A673 (cell line): ENCODE data around the gene CORO7. TPM values are rescaled to one million over a fixed set of nuclear protein-coding genes. Genes with fewer than 3 reads are reported as not detected.

Source experiments
- BruUV-seq: library from RNA; stranded (reverse); fragments of 400-500 nt; replicated peaks from 2 replicates; lab custom pipeline; 2021; lab: Mats Ljungman, UMichigan
- CTCF ChIA-PET: fragments of 300-600 bp; sonication (Branson Sonifier 250); formaldehyde crosslinking; loops from one replicate; lab custom pipeline; 2022; ENCODE audit warnings: antibody characterized with exemption; lab: Charles Lee
- POLR2A ChIA-PET: fragments of 300-600 bp; sonication (Branson Sonifier 250); formaldehyde crosslinking; loops from one replicate; lab custom pipeline; 2022; ENCODE audit warnings: antibody characterized with exemption; ENCODE audit not compliant: low non-redundant PET; lab: Charles Lee
- DNase-seq: peaks from one replicate; pipeline ENCODE4 v3.0.0-alpha.2; 2015; ENCODE audit warnings: low spot score
- H3K27ac ChIP-seq: fragments of 200-600 bp; sonication (generic); 2 replicates; pipeline ENCODE4 v1.5.1; 2016; ENCODE audit warnings: mixed run types, low read depth, mild to moderate bottlenecking, mixed read lengths, antibody characterized with exemption, low read length; ENCODE audit not compliant: poor library complexity, severe bottlenecking
- H3K27me3 ChIP-seq: fragments of 200-600 bp; sonication (generic); replicated peaks from 2 replicates; pipeline ENCODE4 v1.6.1; 2017; ENCODE audit warnings: mixed run types, low read depth, mild to moderate bottlenecking, mixed read lengths, antibody characterized with exemption, low read length; ENCODE audit not compliant: insufficient read depth, poor library complexity
- H3K36me3 ChIP-seq: fragments of 200-600 bp; sonication (generic); 2 replicates; pipeline ENCODE4 v1.6.1; 2016; ENCODE audit warnings: mixed run types, mild to moderate bottlenecking, mixed read lengths, antibody characterized with exemption, low read length; ENCODE audit not compliant: insufficient read depth, poor library complexity, severe bottlenecking
- H3K4me1 ChIP-seq: fragments of 200-600 bp; sonication (generic); 2 replicates; pipeline ENCODE4 v1.6.1; 2017; ENCODE audit warnings: mixed run types, mild to moderate bottlenecking, mixed read lengths, antibody characterized with exemption, low read length; ENCODE audit not compliant: insufficient read depth, poor library complexity, severe bottlenecking
- H3K4me3 ChIP-seq: fragments of 200-600 bp; sonication (generic); 2 replicates; pipeline ENCODE4 v1.5.1; 2016; ENCODE audit warnings: low read depth, mixed run types, mild to moderate bottlenecking, mixed read lengths, low read length; ENCODE audit not compliant: poor library complexity, severe bottlenecking
- H3K9me3 ChIP-seq: fragments of 200-600 bp; sonication (generic); 2 replicates; pipeline ENCODE4 v1.6.1; 2016; ENCODE audit warnings: mixed run types, low read depth, mild to moderate bottlenecking, mixed read lengths, antibody characterized with exemption, low read length; ENCODE audit not compliant: poor library complexity, severe bottlenecking
- EZH2 ChIP-seq: fragments of 200-600 bp; sonication (generic); IDR thresholded peaks from 2 replicates; pipeline ENCODE4 v1.6.1; 2017; ENCODE audit warnings: borderline replicate concordance, low read depth, mild to moderate bottlenecking, mixed read lengths, antibody characterized with exemption, low read length; ENCODE audit not compliant: poor library complexity, severe bottlenecking
- intact Hi-C: fragments of 100-400 bp; cut with micrococcal nuclease; formaldehyde crosslinking; loops from one replicate; pipeline ENCODE4 v1.10.0; 2022; ENCODE audit not compliant: unreplicated experiment
- total RNA-seq: library from RNA; stranded (reverse); gene quantifications from 2 replicates; pipeline ENCODE4 v1.2.3, GENCODE V29; 2021
- TF ChIP-seq, protein P1 (sequence below): fragments of 300-800, 200-600 bp; sonication (generic); conservative IDR thresholded peaks from 2 replicates; pipeline ENCODE4 v1.5.1; 2017; ENCODE audit warnings: low read depth, mild to moderate bottlenecking, antibody characterized with exemption, low read length, moderate library complexity, mixed read lengths

CORO7 gene
- total RNA-seq, 1 experiment from 2014 or later: 24.4 TPM

DNA sequence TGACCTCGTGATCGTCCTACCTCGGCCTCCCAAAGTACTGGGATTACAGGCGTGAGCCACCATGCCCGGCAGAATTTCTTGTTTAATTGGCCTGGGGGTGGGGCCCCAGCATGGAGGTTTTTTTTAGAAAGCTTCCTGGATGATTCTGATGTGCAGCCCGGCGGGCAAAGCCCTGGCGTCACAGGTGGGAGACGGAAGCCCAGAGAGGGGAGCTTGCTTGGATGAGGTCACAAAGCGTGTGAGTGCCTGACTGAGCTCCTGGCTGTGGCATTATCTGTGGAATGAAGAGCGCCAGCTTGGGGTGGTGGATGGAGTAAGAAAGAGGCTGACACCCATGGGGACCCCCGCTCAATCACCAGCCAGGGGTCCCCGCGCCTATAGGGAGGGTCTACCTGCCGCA, 40.7 kb downstream of the CORO7 start:
- ChIA-PET POLR2A (interaction anchor here (0.6 kb wide), 1 partner anchor 32 kb away, joined by 3 read pairs; no protein-coding TSS in a partner anchor), CTCF (interaction anchor here (0.9 kb wide), 1 partner anchor 122 kb away, joined by 4 read pairs; no protein-coding TSS in a partner anchor)
- Histone ChIP-seq H3K27ac (no peak overlapping the region), H3K36me3 (no peaks in the 10 kb centered on the region), H3K9me3 (no peaks in the 10 kb centered on the region), H3K4me1 (peaks cover 31% of the 10 kb centered on the region), H3K27me3 (no peaks in the 10 kb centered on the region), H3K4me3 (no peak overlapping the region)
- no peak for DNase-seq
- intact Hi-C loops: no loop called here
- TF ChIP-seq, protein P1, sequence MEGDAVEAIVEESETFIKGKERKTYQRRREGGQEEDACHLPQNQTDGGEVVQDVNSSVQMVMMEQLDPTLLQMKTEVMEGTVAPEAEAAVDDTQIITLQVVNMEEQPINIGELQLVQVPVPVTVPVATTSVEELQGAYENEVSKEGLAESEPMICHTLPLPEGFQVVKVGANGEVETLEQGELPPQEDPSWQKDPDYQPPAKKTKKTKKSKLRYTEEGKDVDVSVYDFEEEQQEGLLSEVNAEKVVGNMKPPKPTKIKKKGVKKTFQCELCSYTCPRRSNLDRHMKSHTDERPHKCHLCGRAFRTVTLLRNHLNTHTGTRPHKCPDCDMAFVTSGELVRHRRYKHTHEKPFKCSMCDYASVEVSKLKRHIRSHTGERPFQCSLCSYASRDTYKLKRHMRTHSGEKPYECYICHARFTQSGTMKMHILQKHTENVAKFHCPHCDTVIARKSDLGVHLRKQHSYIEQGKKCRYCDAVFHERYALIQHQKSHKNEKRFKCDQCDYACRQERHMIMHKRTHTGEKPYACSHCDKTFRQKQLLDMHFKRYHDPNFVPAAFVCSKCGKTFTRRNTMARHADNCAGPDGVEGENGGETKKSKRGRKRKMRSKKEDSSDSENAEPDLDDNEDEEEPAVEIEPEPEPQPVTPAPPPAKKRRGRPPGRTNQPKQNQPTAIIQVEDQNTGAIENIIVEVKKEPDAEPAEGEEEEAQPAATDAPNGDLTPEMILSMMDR: no peak
- TF ChIP-seq EZH2: no peak
- BruUV-seq: no TSS peak

- peak; percentile 52 for DNase-seq
- peak overlapping the region; percentile 68 for H3K4me3 ChIP-seq
- CTCF ChIA-PET: interaction anchor here (0.9 to 1.5 kb wide), 2 partner anchors 28 to 175 kb away, joined by 4 to 5 read pairs; no protein-coding TSS in a partner anchor
- peak overlapping the region; percentile 53 for H3K27ac ChIP-seq
- intact Hi-C loops: no loop called here
- POLR2A ChIA-PET: no interaction called here
- H3K4me1 ChIP-seq: peaks cover 31% of the 10 kb centered on the region
- no peaks in the 10 kb centered on the region for H3K36me3 ChIP-seq
- no peak for TF ChIP-seq EZH2
- TF ChIP-seq, protein P1: no peak
- no TSS peak for BruUV-seq
- H3K27me3 ChIP-seq: no peaks in the 10 kb centered on the region
- no peaks in the 10 kb centered on the region for H3K9me3 ChIP-seq
These were observed 42.3 kb downstream of the CORO7 start for GRCh38 chr16:4373909-4374742.

- CTCF ChIA-PET: interaction anchor here (0.9 to 1.5 kb wide), 2 partner anchors 29 to 175 kb away, joined by 4 to 5 read pairs; no protein-coding TSS in a partner anchor
- Histone ChIP-seq H3K27ac (peak overlapping the region; percentile 47), H3K9me3 (no peaks in the 10 kb centered on the region), H3K4me3 (peak overlapping the region; percentile 68), H3K27me3 (no peaks in the 10 kb centered on the region), H3K4me1 (peaks cover 31% of the 10 kb centered on the region), H3K36me3 (no peaks in the 10 kb centered on the region)
- no TSS peak for BruUV-seq
- POLR2A ChIA-PET: no interaction called here
- DNase-seq: no peak
- intact Hi-C loops: no loop called here
- no peak for TF ChIP-seq EZH2
- TF ChIP-seq, protein P1: no peak
These were observed 43.0 kb downstream of the CORO7 start for GRCh38 chr16:4373356-4373908.
